CD4-positive, alpha-beta T cell (primary cell): ENCODE results near the gene ZFP92. TPM values are rescaled to one million over a fixed set of nuclear protein-coding genes. Genes with fewer than 3 reads are reported as not detected.

Experiments used
- ATAC-seq: fragments of 200-7000 bp; cut with Tn5 transposase; one replicate; pipeline ENCODE4 v1.10.0; 2022; ENCODE audit warnings: mild to moderate bottlenecking; ENCODE audit not compliant: poor library complexity
- CTCF ChIA-PET: fragments of 350-600 bp; sonication (Branson Sonifier 250); formaldehyde crosslinking; loops from one replicate; lab custom pipeline; 2021; ENCODE audit warnings: antibody characterized with exemption, inconsistent platforms; lab: Charles Lee
- POLR2A ChIA-PET: fragments of 350-600 bp; sonication (Branson Sonifier 250); formaldehyde crosslinking; loops from one replicate; lab custom pipeline; 2021; ENCODE audit warnings: antibody characterized with exemption, inconsistent platforms; lab: Charles Lee
- DNase-seq, 14 experiments: peaks; one replicate each; pipeline ENCODE4 v3.0.0-alpha.2; 2013 to 2020; ENCODE audit warnings: mixed read lengths in 2 of 14
- H3K27ac ChIP-seq, 2 donors: one replicate each; pipeline versions ENCODE4 v1.5.1 to v1.7.0; 2013; ENCODE audit warnings: low read length in 2 of 2, low read depth in 1 of 2, mild to moderate bottlenecking in 1 of 2
- H3K27me3 ChIP-seq, 2 experiments: 1 replicate in 1 of 2; 2 replicates in 1 of 2; pipeline versions ENCODE4 v1.6.1 to v1.7.0; 2013; ENCODE audit warnings: low read length in 2 of 2, control low read depth in 1 of 2, mild to moderate bottlenecking in 1 of 2, moderate library complexity in 1 of 2; ENCODE audit not compliant: insufficient read depth in 2 of 2, control insufficient read depth in 1 of 2
- H3K36me3 ChIP-seq: one replicate; pipeline ENCODE4 v1.6.1; 2013; ENCODE audit warnings: low read length, control low read depth; ENCODE audit not compliant: insufficient read depth
- H3K4me1 ChIP-seq: one replicate; pipeline ENCODE4 v1.6.1; 2013; ENCODE audit warnings: low read length, control low read depth; ENCODE audit not compliant: insufficient read depth
- H3K4me3 ChIP-seq: one replicate; pipeline ENCODE4 v1.5.1; 2013; ENCODE audit warnings: mild to moderate bottlenecking, low read length, moderate library complexity
- H3K9me3 ChIP-seq, 2 experiments: 1 replicate in 1 of 2; 2 replicates in 1 of 2; pipeline versions ENCODE4 v1.6.1 to v1.7.0; 2013; ENCODE audit warnings: low read length in 2 of 2, mild to moderate bottlenecking in 2 of 2, control low read depth in 1 of 2, moderate library complexity in 1 of 2; ENCODE audit not compliant: control insufficient read depth in 1 of 2, insufficient read depth in 1 of 2
- H3K27ac Mint-ChIP-seq: one replicate; pipeline ENCODE4 v1.8.0; 2020; ENCODE audit warnings: mixed read lengths
- H3K27me3 Mint-ChIP-seq: one replicate; pipeline ENCODE4 v1.8.0; 2021; ENCODE audit warnings: mixed read lengths
- H3K36me3 Mint-ChIP-seq: one replicate; pipeline ENCODE4 v1.8.0; 2021; ENCODE audit warnings: low read depth, mixed read lengths
- H3K4me1 Mint-ChIP-seq: one replicate; pipeline ENCODE4 v1.8.0; 2021; ENCODE audit warnings: low read depth, mixed read lengths
- H3K4me3 Mint-ChIP-seq: one replicate; pipeline ENCODE4 v1.8.0; 2020; ENCODE audit warnings: mild to moderate bottlenecking, mixed read lengths
- H3K9me3 Mint-ChIP-seq: one replicate; pipeline ENCODE4 v1.8.0; 2020; ENCODE audit warnings: mixed read lengths
- CTCF ChIP-seq: fragments of 200-600 bp; IDR thresholded peaks from one replicate; pipeline ENCODE4 v1.8.0; 2022; ENCODE audit warnings: antibody characterized with exemption, mild to moderate bottlenecking
- intact Hi-C, 2 experiments: fragments of 100-400 bp; cut with DNase I in 1 of 2; cut with micrococcal nuclease in 1 of 2; formaldehyde crosslinking; loops; one replicate each; pipeline versions ENCODE4 v1.15.1 to v1.9.0; 2023 to 2025; cut with DNase I, micrococcal nuclease
- total RNA-seq, 174 experiments: library from RNA in 2 of 174; stranded (reverse) in 2 of 174; gene quantifications; one replicate each; pipeline ENCODE4 v1.2.3 and lab custom pipeline; 2021 to 2026

Gene ZFP92
- total RNA-seq, 2 experiments from 2014 or later = 0.08 to 0.11 TPM

GRCh38 chrX:153371256-153371655 lies 40.0 kb upstream of the ZFP92 start:
- DNase-seq (no peak), ATAC-seq (no peak)
- no peaks in the 10 kb centered on the region for H3K27me3 Mint-ChIP-seq
- Histone ChIP-seq H3K27ac (no peak overlapping the region), H3K36me3 (no peaks in the 10 kb centered on the region), H3K4me3 (no peak overlapping the region), H3K4me1 (no peaks in the 10 kb centered on the region), H3K27me3 (no peaks in the 10 kb centered on the region), H3K9me3 (no peaks in the 10 kb centered on the region)
- no peaks in the 10 kb centered on the region for H3K9me3 Mint-ChIP-seq
- intact Hi-C loops = no loop called here
- POLR2A ChIA-PET = no interaction called here
- CTCF ChIA-PET = no interaction called here
- no peaks in the 10 kb centered on the region for H3K4me1 Mint-ChIP-seq
- TF ChIP-seq CTCF = no peak
- H3K36me3 Mint-ChIP-seq = no peaks in the 10 kb centered on the region
- no peak overlapping the region for H3K27ac Mint-ChIP-seq
- no peak overlapping the region for H3K4me3 Mint-ChIP-seq

DNA sequence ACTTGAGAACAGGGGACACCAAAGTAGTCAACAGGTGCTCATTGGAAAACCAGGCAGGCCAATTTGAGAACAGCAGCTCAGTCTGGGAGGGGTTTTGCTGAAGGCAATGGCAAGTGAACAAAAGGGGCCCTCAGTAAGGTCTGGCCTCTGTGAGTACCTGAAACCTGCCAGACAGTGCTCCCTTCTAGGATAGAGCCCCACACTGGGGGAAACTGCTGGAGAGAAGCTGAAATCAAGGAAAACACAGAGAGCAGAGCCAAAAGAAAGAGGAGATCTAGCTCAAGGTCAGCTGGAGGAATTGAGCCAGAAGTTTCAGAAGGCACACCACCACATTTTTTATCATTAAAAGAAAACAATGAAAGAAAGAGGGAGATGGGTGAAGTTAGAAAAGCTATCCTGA lies 38.3 kb upstream of the ZFP92 start:
- Mint-ChIP-seq H3K4me3 (no peak overlapping the region), H3K9me3 (no peaks in the 10 kb centered on the region), H3K27me3 (no peaks in the 10 kb centered on the region), H3K27ac (no peak overlapping the region), H3K36me3 (no peaks in the 10 kb centered on the region), H3K4me1 (no peaks in the 10 kb centered on the region)
- Histone ChIP-seq H3K9me3 (no peaks in the 10 kb centered on the region), H3K36me3 (no peaks in the 10 kb centered on the region), H3K4me1 (no peaks in the 10 kb centered on the region), H3K27ac (no peak overlapping the region), H3K27me3 (no peaks in the 10 kb centered on the region), H3K4me3 (no peak overlapping the region)
- TF ChIP-seq CTCF = no peak
- ATAC-seq (no peak), DNase-seq (no peak)
- intact Hi-C loops = no loop called here
- ChIA-PET CTCF (interaction anchor here (0.7 kb wide), 1 partner anchor 69 kb away, joined by 3 read pairs; no protein-coding TSS in a partner anchor), POLR2A (no interaction called here)

GRCh38 chrX:153374426-153374825 lies 36.8 kb upstream of the ZFP92 start:
- no peak for DNase-seq
- H3K4me1 ChIP-seq = no peaks in the 10 kb centered on the region
- H3K27me3 ChIP-seq = no peaks in the 10 kb centered on the region
- no peak overlapping the region for H3K27ac Mint-ChIP-seq
- ChIA-PET POLR2A (no interaction called here), CTCF (no interaction called here)
- no peaks in the 10 kb centered on the region for H3K4me1 Mint-ChIP-seq
- no peaks in the 10 kb centered on the region for H3K9me3 Mint-ChIP-seq
- H3K27me3 Mint-ChIP-seq = no peaks in the 10 kb centered on the region
- intact Hi-C loops = no loop called here
- H3K4me3 ChIP-seq = no peak overlapping the region
- no peaks in the 10 kb centered on the region for H3K9me3 ChIP-seq
- H3K4me3 Mint-ChIP-seq = no peak overlapping the region
- H3K27ac ChIP-seq = no peak overlapping the region
- no peak for TF ChIP-seq CTCF
- H3K36me3 ChIP-seq = no peaks in the 10 kb centered on the region
- ATAC-seq = no peak
- no peaks in the 10 kb centered on the region for H3K36me3 Mint-ChIP-seq
